Measurements from ENCODE around the gene OPTC.

The OPTC gene

GRCh38 chr1:203534012-203534411, 40.1 kb downstream of the OPTC start:
- no peak for DNase-seq (ENCODE audit: low read depth in 1 of 2, low spot score in 1 of 2)

DNA sequence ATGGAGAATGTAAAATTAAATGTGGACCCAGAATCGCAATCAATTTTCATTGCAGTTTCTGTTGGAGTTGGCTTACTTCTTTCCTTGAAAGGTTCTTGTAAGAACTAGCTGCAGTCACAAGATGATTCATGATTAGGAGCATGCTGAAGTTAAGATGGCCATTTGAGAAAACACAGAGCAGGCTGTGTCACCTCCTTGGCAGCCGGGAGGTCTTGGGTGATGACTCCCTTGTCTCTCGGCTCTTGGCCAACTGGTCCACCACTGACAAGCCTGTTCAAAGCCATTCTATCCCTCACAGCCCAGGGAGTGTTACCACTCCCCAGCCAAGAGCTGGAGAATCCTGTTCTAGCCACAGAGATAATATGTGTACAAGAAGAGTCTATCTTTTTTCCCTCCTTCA, 40.6 kb downstream of the OPTC start:
- no peak for DNase-seq (ENCODE audit: low read depth in 1 of 2, low spot score in 1 of 2)

- no peak for DNase-seq (ENCODE audit: low read depth in 1 of 2, low spot score in 1 of 2)
Measured at GRCh38 chr1:203536575-203536974, 42.6 kb downstream of the OPTC start.

DNA sequence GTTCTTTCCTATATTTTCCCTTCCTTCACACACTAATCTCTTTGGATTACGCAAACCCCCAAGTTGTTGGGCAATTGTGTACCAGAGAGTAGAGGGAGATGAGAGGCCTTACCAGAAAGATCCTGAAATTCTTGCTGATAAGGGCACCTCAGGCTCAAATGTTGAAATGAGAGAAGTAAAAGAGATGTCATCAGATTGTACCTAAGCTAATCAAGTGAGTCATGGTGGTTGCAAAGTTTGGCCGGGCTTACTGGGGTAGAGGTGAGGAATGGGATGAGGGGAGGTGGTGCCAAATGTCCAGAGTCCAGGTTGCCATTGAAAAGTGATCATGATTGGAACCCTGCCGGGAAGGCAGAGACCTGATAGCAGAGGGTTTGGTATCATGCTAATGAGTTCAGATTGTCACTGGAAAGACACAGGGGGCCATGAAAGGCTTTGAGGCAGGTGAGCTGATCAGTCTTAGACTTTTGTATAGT, 43.1 kb downstream of the OPTC start:
- no peak for DNase-seq (ENCODE audit: low read depth in 1 of 2, low spot score in 1 of 2)

DNA sequence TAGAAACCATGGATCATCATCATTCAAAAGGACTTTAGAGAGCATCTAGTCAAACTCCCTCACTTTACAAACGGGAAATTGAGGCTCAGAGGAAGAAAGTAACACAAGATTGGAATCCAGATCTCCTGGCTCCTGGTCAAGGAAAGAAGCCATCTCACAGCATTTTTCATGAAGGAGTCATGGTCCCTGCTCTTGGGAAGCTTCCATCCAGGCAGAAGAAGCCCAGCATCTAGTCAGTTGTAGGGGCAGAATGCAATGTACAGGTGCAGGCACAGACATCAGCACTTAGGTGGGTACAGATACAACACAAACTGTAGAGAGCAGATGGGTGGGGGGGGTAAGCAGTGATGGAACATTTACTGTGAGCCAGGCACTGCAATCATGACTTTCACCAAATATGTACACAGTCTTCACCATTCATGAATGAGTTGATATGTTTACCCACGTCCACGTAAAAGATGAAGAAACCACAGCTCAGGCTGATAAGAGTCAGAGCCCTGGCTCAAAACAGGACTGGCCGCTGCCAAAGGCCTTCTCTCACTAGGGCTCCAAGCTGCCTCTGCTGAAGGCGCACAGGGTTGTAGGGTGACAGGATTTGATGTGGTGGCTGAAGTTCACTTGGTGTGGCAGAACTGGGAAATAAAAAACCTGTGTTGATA, 44.0 kb downstream of the OPTC start:
- DNase-seq (ENCODE audit: low read depth in 1 of 2, low spot score in 1 of 2) = no peak

- no peak for DNase-seq (ENCODE audit: low read depth in 1 of 2, low spot score in 1 of 2)
Measured at GRCh38 chr1:203538726-203539125, 44.8 kb downstream of the OPTC start.

DNA sequence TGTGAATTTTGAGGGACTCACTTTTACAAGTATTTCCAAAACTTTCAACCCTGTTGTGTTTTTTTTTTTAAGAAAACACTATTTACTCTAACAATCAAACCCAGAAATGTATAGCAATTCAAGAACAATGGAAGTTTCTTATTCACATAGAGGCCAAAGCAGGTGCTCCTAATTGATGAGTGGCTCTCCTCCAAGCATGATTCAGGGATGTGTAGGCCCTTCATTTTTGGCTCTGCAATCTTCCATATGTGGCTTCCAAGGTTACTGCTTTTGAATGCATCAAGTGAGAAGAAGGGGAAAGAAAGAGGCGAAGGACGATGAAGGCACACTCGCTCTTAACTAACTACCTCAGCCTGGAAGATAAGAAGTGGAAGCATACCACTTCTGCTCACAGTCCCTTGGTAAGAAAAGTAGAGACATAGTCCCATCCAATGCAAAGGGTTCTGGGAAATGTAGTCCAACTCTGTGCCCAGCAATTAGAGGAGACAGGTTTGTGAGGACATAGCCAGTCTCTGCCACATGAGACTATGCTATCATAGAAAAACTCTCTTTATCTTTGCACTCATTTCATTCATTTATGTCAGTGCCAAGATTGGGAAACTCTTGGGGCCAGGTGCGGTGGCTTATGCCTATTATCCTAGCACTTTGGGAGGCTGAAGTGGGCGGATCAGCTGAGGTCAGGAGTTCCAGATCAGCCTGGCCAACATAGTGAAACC, 46.0 kb downstream of the OPTC start:
- DNase-seq (ENCODE audit: low read depth in 1 of 2, low spot score in 1 of 2) = no peak

- no peak for DNase-seq (ENCODE audit: low read depth in 1 of 2, low spot score in 1 of 2)
Measured at GRCh38 chr1:203544485-203544884, 50.5 kb downstream of the OPTC start.

DNA sequence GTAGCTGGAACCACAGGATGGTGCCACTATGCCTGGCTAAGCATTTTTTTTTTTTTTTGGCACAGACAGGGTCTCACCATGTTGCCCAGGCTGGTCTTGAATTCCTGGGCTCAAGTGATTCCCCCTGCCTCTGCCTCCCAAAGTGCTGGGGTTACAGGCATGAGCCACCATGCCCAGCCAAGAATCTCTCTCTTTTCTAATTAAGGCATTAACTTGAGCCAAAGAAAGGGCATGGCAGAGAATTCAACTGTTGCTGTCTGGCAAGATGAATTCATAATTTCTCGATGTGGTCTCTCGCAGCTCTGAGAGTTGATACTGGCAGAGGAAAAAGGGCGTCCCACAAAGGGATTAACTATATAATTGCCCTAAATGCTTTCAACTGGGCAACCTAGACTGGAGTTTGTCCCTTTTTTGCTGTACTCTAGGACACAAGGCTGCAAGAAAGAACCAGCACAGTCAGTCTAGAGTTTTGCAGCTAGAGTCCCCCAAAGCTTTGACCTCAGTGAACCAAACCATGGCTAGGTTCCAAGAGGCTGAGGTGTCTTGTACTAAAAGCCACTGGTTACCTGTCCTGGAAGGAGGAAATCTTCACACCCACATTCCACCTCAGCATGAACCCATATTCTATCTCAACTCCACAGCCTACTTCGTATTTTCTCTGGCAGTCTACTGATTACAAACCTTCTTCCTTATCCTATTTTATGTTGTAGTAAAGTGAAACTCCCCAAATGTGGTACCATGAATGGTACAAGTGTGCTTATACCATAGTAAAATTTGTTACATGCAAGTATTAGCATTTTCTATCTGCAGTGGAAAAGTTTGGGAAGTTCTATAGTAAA, 51.2 kb downstream of the OPTC start:
- no peak for DNase-seq (ENCODE audit: low read depth in 1 of 2, low spot score in 1 of 2)

DNA sequence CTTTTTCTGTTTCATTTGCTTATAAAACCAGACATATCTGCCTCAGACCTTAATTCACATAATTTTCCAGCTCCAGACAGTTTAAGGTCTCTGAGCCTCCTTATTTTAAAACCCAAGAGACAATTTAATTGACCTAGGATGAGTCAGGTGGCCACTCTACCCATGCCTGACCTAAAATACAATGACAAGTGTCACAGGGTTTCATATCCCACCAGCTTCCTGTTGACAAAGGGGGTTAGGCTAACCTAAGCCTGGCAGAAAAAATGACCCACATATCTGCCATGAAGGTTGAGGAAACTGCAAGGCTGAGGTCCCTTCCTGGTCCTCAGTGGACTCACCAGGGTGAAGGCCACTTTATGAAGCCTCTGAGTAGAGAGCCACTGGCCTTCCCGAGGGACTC, 52.3 kb downstream of the OPTC start:
- no peak for DNase-seq (ENCODE audit: low read depth in 1 of 2, low spot score in 1 of 2)

- DNase-seq (ENCODE audit: low read depth in 1 of 2, low spot score in 1 of 2) = no peak
Measured at GRCh38 chr1:203547147-203547546, 53.2 kb downstream of the OPTC start.

GRCh38 chr1:203547771-203548421, 53.9 kb downstream of the OPTC start:
- DNase-seq (ENCODE audit: low read depth in 1 of 2, low spot score in 1 of 2) = no peak

DNA sequence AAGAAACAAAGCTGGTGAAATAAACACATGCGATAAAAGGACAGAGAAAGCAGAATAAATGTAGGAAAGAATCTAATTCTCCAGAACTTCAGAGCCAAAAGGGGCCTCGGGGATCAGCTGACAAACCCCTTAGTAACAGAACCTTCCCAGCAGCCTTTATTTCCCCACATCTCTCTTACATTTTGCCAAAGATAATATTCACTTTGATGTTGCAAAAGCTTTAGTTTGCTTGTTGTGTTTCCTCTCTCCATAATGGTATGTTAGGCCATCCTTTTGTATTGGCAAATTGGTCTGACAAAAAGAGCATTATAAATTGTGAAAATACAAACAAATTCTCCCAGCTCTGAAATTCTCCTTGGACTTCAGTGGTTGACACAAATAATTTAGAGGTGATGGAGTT, 54.9 kb downstream of the OPTC start:
- no peak for DNase-seq (ENCODE audit: low read depth in 1 of 2, low spot score in 1 of 2)

DNA sequence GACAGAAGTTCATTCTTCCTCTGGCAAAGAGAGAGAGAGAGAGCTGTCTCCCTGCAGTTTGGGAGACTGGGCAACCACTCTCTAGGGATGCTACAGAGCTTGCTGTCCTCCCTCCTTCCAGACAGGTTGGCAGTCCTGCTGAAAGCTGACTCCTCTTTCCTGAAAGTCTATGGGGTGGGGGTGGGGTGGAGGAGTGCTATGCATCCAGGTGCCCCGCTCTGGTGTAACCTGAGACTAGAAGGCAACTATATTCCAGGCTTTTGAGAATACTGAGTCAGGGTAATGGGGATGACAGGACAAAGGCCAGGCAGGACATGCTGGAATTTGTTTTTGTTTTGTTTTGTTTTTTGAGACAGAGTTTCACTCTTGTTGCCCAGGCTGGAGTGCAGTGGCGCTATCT, 55.4 kb downstream of the OPTC start:
- DNase-seq (ENCODE audit: low read depth in 1 of 2, low spot score in 1 of 2) = no peak

GRCh38 chr1:203550846-203551245, 56.9 kb downstream of the OPTC start:
- no peak for DNase-seq (ENCODE audit: low read depth in 1 of 2, low spot score in 1 of 2)

GRCh38 chr1:203551550-203551949, 57.6 kb downstream of the OPTC start:
- no peak for DNase-seq (ENCODE audit: low read depth in 1 of 2, low spot score in 1 of 2)

DNA sequence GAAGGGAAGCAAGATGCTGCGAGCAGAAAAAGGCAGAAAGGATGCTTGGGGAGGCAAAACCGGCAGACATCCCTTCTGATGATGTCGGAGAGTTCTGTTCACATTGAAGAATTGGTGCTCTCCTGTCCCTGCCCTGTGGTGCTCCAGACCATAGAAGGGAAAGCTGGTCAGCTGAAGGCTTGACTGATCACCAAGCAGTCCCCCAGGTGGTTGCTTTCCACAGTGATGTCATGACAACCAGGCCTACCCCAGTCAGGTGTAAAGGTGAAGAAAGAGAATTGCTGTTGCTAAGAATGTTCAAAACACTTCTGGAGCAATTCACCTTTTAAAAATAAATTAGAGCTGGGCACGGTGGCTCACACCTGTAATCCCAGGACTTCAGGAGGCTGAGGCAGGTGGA, 59.5 kb downstream of the OPTC start:
- DNase-seq (ENCODE audit: low read depth in 1 of 2, low spot score in 1 of 2) = no peak

DNA sequence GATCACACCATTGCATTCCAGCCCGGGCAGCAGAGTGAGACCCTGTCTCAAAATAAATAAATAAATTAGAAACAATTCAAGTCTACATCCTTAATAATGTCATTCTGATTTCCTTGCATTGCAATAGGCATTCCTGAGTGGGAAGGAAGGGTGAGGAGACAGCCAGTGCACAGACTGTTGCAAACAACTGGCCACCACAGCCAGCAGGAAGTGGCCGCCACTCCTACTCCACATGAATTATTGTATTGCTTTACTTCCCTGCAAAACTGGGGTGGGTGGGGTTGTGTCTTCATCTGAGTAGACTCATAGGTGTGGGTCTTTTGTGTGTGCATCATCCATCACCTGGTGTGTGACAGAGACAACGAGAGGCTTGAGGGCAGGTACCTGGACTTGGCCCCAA, 60.1 kb downstream of the OPTC start:
- no peak for DNase-seq (ENCODE audit: low read depth in 1 of 2, low spot score in 1 of 2)

DNA sequence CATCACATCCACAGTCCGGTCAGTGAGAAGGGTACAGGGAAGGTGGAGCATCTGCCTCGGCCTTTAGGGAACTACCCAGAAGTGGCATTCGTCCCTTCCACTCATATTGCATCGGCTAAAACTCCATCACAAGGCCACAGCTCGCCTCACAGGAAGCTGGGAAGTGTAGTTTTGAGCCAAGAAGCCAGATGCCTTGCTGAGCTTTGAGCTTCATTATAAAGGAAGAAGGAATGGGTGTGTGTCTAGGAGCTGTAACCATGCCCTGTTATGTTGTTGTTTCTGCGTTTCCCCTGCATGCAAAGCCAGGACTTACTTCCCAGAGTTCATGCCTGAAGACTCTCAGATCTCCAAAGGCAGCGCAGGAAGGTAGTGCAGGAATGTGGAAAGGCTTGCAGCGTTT, 61.1 kb downstream of the OPTC start:
- no peak for DNase-seq (ENCODE audit: low read depth in 1 of 2, low spot score in 1 of 2)

DNA sequence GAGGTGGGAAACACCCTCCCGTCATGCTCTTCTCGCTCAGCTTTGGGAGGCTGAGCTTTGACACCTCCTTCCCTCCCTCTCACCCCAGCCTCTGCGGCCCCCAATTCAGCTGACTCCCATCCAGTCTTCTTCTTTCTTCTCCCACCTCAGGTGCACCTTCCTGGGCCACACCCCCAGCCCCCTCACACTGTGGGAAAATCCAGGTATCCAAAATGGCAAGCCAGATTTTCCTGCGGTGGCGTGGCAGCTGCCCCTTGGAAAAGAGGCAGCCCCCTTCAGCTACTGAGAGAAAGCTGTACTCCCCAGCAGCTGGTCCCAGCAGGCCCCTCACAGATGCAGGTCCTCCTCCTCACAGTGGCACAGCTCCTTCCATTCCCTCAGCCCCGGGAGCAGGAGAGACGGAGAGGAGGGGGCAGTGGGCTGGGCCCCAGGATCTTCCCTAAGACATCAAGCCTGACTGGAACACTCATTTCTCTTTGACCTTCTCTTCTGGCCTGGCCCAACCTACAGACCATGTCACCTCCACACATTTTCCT, 61.6 kb downstream of the OPTC start:
- DNase-seq (ENCODE audit: low read depth in 1 of 2, low spot score in 1 of 2) = no peak

Measured in activated CD4-positive, alpha-beta T cell treated with anti-CD3 and anti-CD28 coated beads, Interleukin-2, amount 50 U/mL, for 24 hours (primary cell).